Measurements from ENCODE around the gene FARP2. TPM values are rescaled to one million over a fixed set of nuclear protein-coding genes. Genes with fewer than 3 reads are reported as not detected.
"Not testable (repeated sequence)": the region's sequence is repeated elsewhere in the genome, so short reads cannot be mapped to it uniquely, and the experiment has no call there.

Gene FARP2
- total RNA-seq, 1 donor from 2014 or later: 31.8 TPM

DNA sequence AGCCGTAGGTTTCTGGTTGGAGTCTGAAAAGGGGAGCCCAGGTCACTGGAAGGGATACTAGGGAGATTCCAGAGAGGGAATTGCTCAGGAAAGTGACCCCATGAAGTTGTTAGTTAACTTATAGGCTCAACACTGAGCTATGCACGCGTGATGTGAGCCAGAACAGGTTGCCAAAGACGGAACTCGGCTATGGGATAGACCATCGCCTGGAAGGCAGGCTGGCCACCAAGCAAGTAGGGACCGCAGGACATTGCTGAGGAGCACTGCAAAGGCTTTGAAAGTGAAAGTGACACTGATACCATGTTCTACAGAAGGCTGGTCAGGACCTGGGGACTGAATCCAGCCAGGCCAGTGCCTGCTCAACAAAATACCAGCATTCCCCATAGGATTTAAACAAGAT lies 7.3 kb downstream of the FARP2 start:
- Histone ChIP-seq H3K4me3 (ENCODE audit: low read depth, low read length) (no peak overlapping the region), H3K27me3 (ENCODE audit: control insufficient read depth, insufficient read depth, low read length) (no peaks in the 10 kb centered on the region), H3K36me3 (ENCODE audit: control insufficient read depth, insufficient read depth, low read length) (no peaks in the 10 kb centered on the region)
- no peak for TF ChIP-seq CTCF (IDR thresholded peaks at IDR 0.05; ENCODE audit: insufficient read depth, low read length, poor library complexity, severe bottlenecking)
- no peak for DNase-seq (ENCODE audit: low read depth)

- no peaks in the 10 kb centered on the region for H3K27me3 ChIP-seq (ENCODE audit: control insufficient read depth, insufficient read depth, low read length)
- no peak for TF ChIP-seq CTCF (IDR thresholded peaks at IDR 0.05; ENCODE audit: insufficient read depth, low read length, poor library complexity, severe bottlenecking)
- H3K4me3 ChIP-seq (ENCODE audit: low read depth, low read length): no peak overlapping the region
- no peak for DNase-seq (ENCODE audit: low read depth)
- H3K36me3 ChIP-seq (ENCODE audit: control insufficient read depth, insufficient read depth, low read length): no peaks in the 10 kb centered on the region
Measured at GRCh38 chr2:241364781-241365180, 8.7 kb downstream of the FARP2 start.

GRCh38 chr2:241366678-241367077 lies 10.6 kb downstream of the FARP2 start:
- Histone ChIP-seq H3K27me3 (ENCODE audit: control insufficient read depth, insufficient read depth, low read length) (no peaks in the 10 kb centered on the region), H3K4me3 (ENCODE audit: low read depth, low read length) (no peak overlapping the region), H3K36me3 (ENCODE audit: control insufficient read depth, insufficient read depth, low read length) (no peaks in the 10 kb centered on the region)
- no peak for TF ChIP-seq CTCF (IDR thresholded peaks at IDR 0.05; ENCODE audit: insufficient read depth, low read length, poor library complexity, severe bottlenecking)
- DNase-seq (ENCODE audit: low read depth): no peak

GRCh38 chr2:241368643-241369042 lies 12.6 kb downstream of the FARP2 start:
- TF ChIP-seq CTCF (IDR thresholded peaks at IDR 0.05; ENCODE audit: insufficient read depth, low read length, poor library complexity, severe bottlenecking): no peak
- H3K27me3 ChIP-seq (ENCODE audit: control insufficient read depth, insufficient read depth, low read length): no peaks in the 10 kb centered on the region
- DNase-seq (ENCODE audit: low read depth): no peak
- no peaks in the 10 kb centered on the region for H3K36me3 ChIP-seq (ENCODE audit: control insufficient read depth, insufficient read depth, low read length)
- no peak overlapping the region for H3K4me3 ChIP-seq (ENCODE audit: low read depth, low read length)

DNA sequence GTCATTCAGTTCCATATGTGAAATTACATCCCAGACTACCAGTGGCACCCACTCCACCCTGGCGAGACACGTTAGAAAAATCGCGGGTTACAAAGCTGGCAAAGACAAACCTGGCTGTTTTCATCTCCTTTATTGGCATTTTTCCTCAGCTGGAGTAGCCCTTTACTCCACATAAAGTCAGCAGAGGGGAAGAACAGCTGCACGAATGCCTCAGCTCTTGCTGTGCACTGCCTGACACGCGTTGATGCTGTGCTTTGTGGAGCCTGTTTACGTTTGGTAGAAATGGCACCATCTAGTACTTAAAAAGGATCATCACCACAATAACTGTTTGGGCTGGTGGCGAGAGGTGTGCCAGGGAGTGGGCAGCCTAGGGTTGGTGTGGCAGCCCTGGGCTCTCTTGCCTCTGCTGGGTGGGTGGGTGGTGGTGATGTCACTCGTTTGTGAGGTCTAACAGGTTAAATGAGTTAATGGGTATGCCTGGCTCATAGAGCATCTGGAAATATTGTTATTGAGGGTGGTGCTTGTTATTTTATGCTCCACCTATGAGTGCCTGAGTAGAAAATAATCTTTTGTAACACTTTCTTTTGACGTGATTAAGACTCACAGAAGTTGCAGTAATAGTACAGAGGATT lies 16.4 kb downstream of the FARP2 start:
- DNase-seq (ENCODE audit: low read depth): no peak
- no peak for TF ChIP-seq CTCF (IDR thresholded peaks at IDR 0.05; ENCODE audit: insufficient read depth, low read length, poor library complexity, severe bottlenecking)
- Histone ChIP-seq H3K4me3 (ENCODE audit: low read depth, low read length) (no peak overlapping the region), H3K36me3 (ENCODE audit: control insufficient read depth, insufficient read depth, low read length) (no peaks in the 10 kb centered on the region), H3K27me3 (ENCODE audit: control insufficient read depth, insufficient read depth, low read length) (no peaks in the 10 kb centered on the region)

DNA sequence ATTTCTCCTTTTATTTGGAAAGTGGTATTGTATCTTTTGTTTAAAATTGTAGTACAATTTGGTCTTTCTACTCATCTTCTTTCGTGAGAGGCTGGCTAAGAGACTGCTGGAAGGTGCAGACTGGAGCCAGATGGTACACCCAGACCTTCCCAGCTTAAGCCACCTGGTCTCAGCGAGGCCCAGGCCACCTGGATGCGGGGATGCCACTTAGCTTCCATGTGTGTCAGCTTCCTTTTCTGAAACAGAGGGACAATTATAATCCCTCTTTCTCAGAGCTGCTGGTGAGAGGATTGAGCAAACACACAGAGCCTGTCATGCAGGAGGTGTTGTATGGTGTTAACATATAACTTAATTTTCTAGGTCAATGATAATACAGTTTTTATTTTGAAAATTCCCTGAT lies 17.4 kb downstream of the FARP2 start:
- no peaks in the 10 kb centered on the region for H3K36me3 ChIP-seq (ENCODE audit: control insufficient read depth, insufficient read depth, low read length)
- TF ChIP-seq CTCF (IDR thresholded peaks at IDR 0.05; ENCODE audit: insufficient read depth, low read length, poor library complexity, severe bottlenecking): no peak
- no peak overlapping the region for H3K4me3 ChIP-seq (ENCODE audit: low read depth, low read length)
- no peak for DNase-seq (ENCODE audit: low read depth)
- no peaks in the 10 kb centered on the region for H3K27me3 ChIP-seq (ENCODE audit: control insufficient read depth, insufficient read depth, low read length)

- not testable (repeated sequence) for H3K4me3 ChIP-seq (ENCODE audit: low read depth, low read length); H3K36me3 ChIP-seq (ENCODE audit: control insufficient read depth, insufficient read depth, low read length); DNase-seq (ENCODE audit: low read depth); H3K27me3 ChIP-seq (ENCODE audit: control insufficient read depth, insufficient read depth, low read length)
Measured at GRCh38 chr2:241373906-241374305, 17.8 kb downstream of the FARP2 start.

Measured in kidney epithelial cell (primary cell).